WTC11 (cell line): Measurements from ENCODE around the gene GATM. TPM values are rescaled to one million over a fixed set of nuclear protein-coding genes. Genes with fewer than 3 reads are reported as not detected.

Experiments used
- ATAC-seq: fragments of 200-7000 bp; cut with Tn5 transposase; 2 replicates; pipeline ENCODE4 v1.10.0; 2021; ENCODE audit warnings: mild to moderate bottlenecking, moderate library complexity
- CTCF ChIA-PET: fragments of 300-600 bp; sonication (Branson Sonifier 250); formaldehyde crosslinking; loops from one replicate; lab custom pipeline; 2021; ENCODE audit warnings: antibody characterized with exemption; lab: Charles Lee
- POLR2A ChIA-PET: fragments of 350-600 bp; sonication (Branson Sonifier 250); formaldehyde crosslinking; loops from one replicate; lab custom pipeline; 2021; ENCODE audit warnings: antibody characterized with exemption; lab: Charles Lee
- DNase-seq: peaks from one replicate; pipeline ENCODE4 v3.0.0; 2021; ENCODE audit warnings: low spot score
- H3K27ac Mint-ChIP-seq: 2 replicates; pipeline ENCODE4 v1.8.0; 2021; ENCODE audit warnings: mixed read lengths
- H3K27me3 Mint-ChIP-seq: 2 replicates; pipeline ENCODE4 v1.8.0; 2021; ENCODE audit warnings: low read depth, mild to moderate bottlenecking, moderate library complexity, mixed read lengths
- H3K36me3 Mint-ChIP-seq: 2 replicates; pipeline ENCODE4 v1.8.0; 2021; ENCODE audit warnings: mixed read lengths
- H3K4me1 Mint-ChIP-seq: 2 replicates; pipeline ENCODE4 v1.8.0; 2022; ENCODE audit warnings: mixed read lengths
- H3K4me3 Mint-ChIP-seq: 2 replicates; pipeline ENCODE4 v1.8.0; 2021; ENCODE audit warnings: mild to moderate bottlenecking, moderate library complexity, mixed read lengths
- H3K9me3 Mint-ChIP-seq: 2 replicates; pipeline ENCODE4 v1.8.0; 2021; ENCODE audit warnings: mixed read lengths
- FOXJ3 ChIP-seq: sonication (generic); formaldehyde crosslinking; IDR thresholded peaks from 2 replicates; pipeline ENCODE4 v1.9.0; 2021; ENCODE audit warnings: missing genetic modification reagents, mild to moderate bottlenecking, borderline replicate concordance
- GRHL2 ChIP-seq: fragments of 250-450 bp; sonication (Bioruptor Pico); IDR thresholded peaks from 2 replicates; pipeline ENCODE4 v1.8.0; 2022; ENCODE audit warnings: mild to moderate bottlenecking, moderate library complexity; ENCODE audit not compliant: insufficient replicate concordance, severe bottlenecking
- HMGA2 ChIP-seq: fragments of 250-450 bp; sonication (Bioruptor Pico); IDR thresholded peaks from 2 replicates; pipeline ENCODE4 v1.4.0; 2021; ENCODE audit warnings: mild to moderate bottlenecking, moderate library complexity
- KAT7 ChIP-seq: sonication (generic); formaldehyde crosslinking; IDR thresholded peaks from 2 replicates; pipeline ENCODE4 v1.8.1; 2023; ENCODE audit warnings: missing genetic modification reagents, mild to moderate bottlenecking, borderline replicate concordance
- MXD4 ChIP-seq: fragments of 250-450 bp; sonication (Bioruptor Pico); IDR thresholded peaks from 2 replicates; pipeline ENCODE4 v1.8.0; 2021; ENCODE audit warnings: mild to moderate bottlenecking, moderate library complexity, borderline replicate concordance
- TCF7 ChIP-seq: sonication (generic); formaldehyde crosslinking; IDR thresholded peaks from 2 replicates; pipeline ENCODE4 v1.8.0; 2022; ENCODE audit warnings: mild to moderate bottlenecking, low read depth, missing genetic modification reagents, moderate library complexity
- ZNF317 ChIP-seq: sonication (generic); formaldehyde crosslinking; IDR thresholded peaks from 2 replicates; pipeline ENCODE4 v1.8.1; 2023; ENCODE audit warnings: low read depth, mild to moderate bottlenecking, moderate library complexity, missing genetic modification reagents, borderline replicate concordance
- ZNF671 ChIP-seq: fragments of 250-450 bp; sonication (Bioruptor Pico); IDR thresholded peaks from 2 replicates; pipeline ENCODE4 v1.8.0; 2021; ENCODE audit warnings: mild to moderate bottlenecking
- total RNA-seq: library from RNA; stranded (reverse); gene quantifications from 3 replicates; pipeline ENCODE4 v1.2.3, GENCODE V29; 2021
- TF ChIP-seq, protein P1 (sequence below): sonication (generic); formaldehyde crosslinking; IDR thresholded peaks from 2 replicates; pipeline ENCODE4 v1.8.1; 2023; ENCODE audit warnings: mild to moderate bottlenecking, missing genetic modification reagents, borderline replicate concordance
- TF ChIP-seq, protein P2 (sequence below): sonication (generic); formaldehyde crosslinking; IDR thresholded peaks from 2 replicates; pipeline ENCODE4 v1.8.0; 2022; ENCODE audit warnings: mild to moderate bottlenecking, missing genetic modification reagents
- TF ChIP-seq, protein P3 (sequence below): sonication (generic); formaldehyde crosslinking; IDR thresholded peaks from 2 replicates; pipeline ENCODE4 v1.8.1; 2022; ENCODE audit warnings: low read depth, mild to moderate bottlenecking, moderate library complexity, missing genetic modification reagents, borderline replicate concordance
- TF ChIP-seq, protein P4 (sequence below): fragments of 250-450 bp; sonication (Bioruptor Pico); IDR thresholded peaks from 2 replicates; pipeline ENCODE4 v1.9.0; 2021; ENCODE audit warnings: mild to moderate bottlenecking
- TF ChIP-seq, protein P5 (sequence below): sonication (generic); formaldehyde crosslinking; IDR thresholded peaks from 2 replicates; pipeline ENCODE4 v1.8.1; 2022; ENCODE audit warnings: mild to moderate bottlenecking, moderate library complexity, missing genetic modification reagents
- TF ChIP-seq, protein P6 (sequence below): sonication (generic); formaldehyde crosslinking; IDR thresholded peaks from 2 replicates; pipeline ENCODE4 v1.8.1; 2023; ENCODE audit warnings: mild to moderate bottlenecking, missing genetic modification reagents, moderate library complexity

Gene GATM
- total RNA-seq, 1 experiment from 2014 or later: 10.1 TPM

DNA sequence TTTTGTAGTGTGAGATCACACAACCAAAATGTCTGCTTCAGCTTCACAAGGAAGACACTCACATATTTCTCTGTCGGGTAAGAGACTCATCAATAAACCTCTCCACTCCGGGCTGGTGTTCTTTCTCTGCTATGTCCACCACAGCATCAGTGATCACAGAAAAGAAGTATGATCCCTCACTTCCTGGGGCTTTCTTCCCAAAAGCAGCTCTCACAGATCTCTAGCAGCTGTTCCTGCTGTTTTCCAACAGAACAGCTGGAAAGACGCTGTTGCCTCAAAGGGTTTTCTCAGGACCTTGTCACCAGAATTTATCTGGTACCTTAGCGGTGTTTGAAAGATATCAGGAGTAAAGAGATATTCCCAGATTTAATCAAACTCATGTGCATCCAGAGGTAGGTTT is 46.4 kb downstream of the GATM start (continued):
- TF ChIP-seq, protein P1, sequence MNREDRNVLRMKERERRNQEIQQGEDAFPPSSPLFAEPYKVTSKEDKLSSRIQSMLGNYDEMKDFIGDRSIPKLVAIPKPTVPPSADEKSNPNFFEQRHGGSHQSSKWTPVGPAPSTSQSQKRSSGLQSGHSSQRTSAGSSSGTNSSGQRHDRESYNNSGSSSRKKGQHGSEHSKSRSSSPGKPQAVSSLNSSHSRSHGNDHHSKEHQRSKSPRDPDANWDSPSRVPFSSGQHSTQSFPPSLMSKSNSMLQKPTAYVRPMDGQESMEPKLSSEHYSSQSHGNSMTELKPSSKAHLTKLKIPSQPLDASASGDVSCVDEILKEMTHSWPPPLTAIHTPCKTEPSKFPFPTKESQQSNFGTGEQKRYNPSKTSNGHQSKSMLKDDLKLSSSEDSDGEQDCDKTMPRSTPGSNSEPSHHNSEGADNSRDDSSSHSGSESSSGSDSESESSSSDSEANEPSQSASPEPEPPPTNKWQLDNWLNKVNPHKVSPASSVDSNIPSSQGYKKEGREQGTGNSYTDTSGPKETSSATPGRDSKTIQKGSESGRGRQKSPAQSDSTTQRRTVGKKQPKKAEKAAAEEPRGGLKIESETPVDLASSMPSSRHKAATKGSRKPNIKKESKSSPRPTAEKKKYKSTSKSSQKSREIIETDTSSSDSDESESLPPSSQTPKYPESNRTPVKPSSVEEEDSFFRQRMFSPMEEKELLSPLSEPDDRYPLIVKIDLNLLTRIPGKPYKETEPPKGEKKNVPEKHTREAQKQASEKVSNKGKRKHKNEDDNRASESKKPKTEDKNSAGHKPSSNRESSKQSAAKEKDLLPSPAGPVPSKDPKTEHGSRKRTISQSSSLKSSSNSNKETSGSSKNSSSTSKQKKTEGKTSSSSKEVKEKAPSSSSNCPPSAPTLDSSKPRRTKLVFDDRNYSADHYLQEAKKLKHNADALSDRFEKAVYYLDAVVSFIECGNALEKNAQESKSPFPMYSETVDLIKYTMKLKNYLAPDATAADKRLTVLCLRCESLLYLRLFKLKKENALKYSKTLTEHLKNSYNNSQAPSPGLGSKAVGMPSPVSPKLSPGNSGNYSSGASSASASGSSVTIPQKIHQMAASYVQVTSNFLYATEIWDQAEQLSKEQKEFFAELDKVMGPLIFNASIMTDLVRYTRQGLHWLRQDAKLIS (CRISPR knock-in tag): no peak
- TF ChIP-seq, protein P2, sequence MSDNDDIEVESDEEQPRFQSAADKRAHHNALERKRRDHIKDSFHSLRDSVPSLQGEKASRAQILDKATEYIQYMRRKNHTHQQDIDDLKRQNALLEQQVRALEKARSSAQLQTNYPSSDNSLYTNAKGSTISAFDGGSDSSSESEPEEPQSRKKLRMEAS (CRISPR knock-in tag): no peak

DNA sequence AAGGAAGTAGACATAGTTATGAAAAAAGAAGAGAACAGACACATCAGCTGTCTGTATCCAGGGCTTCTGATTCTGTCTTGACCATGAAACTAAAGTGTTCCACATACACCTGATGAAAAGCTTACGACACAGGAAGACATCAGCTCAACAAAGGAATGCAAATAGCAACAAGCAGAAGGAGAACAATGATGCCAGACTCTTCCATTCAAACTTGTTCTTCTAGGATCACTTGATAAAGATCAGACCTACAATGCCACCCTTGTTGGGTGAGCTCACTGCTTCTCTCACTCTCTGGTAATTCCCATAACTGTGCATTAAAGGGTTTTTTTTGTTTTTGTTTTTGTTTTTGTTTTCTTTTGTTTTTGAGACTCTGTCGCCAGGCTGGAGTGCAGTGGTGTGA is 49.7 kb downstream of the GATM start:
- Mint-ChIP-seq H3K36me3 (no peaks in the 10 kb centered on the region), H3K4me3 (no peak overlapping the region), H3K27me3 (peaks cover 4% of the 10 kb centered on the region), H3K27ac (no peak overlapping the region), H3K9me3 (no peaks in the 10 kb centered on the region), H3K4me1 (peaks cover 25% of the 10 kb centered on the region)
- DNase-seq (no peak), ATAC-seq (no peak)
- POLR2A ChIA-PET: no interaction called here
- CTCF ChIA-PET: interaction anchor here (1.0 to 1.3 kb wide), 2 partner anchors 14 to 246 kb away, joined by 3 to 4 read pairs; no protein-coding TSS in a partner anchor
- no peak for TF ChIP-seq GRHL2 (CRISPR knock-in tag)
- TF ChIP-seq ZNF317 (CRISPR knock-in tag): no peak
- TF ChIP-seq, protein P3, sequence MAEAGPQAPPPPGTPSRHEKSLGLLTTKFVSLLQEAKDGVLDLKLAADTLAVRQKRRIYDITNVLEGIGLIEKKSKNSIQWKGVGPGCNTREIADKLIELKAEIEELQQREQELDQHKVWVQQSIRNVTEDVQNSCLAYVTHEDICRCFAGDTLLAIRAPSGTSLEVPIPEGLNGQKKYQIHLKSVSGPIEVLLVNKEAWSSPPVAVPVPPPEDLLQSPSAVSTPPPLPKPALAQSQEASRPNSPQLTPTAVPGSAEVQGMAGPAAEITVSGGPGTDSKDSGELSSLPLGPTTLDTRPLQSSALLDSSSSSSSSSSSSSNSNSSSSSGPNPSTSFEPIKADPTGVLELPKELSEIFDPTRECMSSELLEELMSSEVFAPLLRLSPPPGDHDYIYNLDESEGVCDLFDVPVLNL (CRISPR knock-in tag): no peak
- TF ChIP-seq, protein P4, sequence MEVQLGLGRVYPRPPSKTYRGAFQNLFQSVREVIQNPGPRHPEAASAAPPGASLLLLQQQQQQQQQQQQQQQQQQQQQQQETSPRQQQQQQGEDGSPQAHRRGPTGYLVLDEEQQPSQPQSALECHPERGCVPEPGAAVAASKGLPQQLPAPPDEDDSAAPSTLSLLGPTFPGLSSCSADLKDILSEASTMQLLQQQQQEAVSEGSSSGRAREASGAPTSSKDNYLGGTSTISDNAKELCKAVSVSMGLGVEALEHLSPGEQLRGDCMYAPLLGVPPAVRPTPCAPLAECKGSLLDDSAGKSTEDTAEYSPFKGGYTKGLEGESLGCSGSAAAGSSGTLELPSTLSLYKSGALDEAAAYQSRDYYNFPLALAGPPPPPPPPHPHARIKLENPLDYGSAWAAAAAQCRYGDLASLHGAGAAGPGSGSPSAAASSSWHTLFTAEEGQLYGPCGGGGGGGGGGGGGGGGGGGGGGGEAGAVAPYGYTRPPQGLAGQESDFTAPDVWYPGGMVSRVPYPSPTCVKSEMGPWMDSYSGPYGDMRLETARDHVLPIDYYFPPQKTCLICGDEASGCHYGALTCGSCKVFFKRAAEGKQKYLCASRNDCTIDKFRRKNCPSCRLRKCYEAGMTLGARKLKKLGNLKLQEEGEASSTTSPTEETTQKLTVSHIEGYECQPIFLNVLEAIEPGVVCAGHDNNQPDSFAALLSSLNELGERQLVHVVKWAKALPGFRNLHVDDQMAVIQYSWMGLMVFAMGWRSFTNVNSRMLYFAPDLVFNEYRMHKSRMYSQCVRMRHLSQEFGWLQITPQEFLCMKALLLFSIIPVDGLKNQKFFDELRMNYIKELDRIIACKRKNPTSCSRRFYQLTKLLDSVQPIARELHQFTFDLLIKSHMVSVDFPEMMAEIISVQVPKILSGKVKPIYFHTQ (CRISPR knock-in tag): no peak
- TF ChIP-seq FOXJ3 (CRISPR knock-in tag): no peak
- no peak for TF ChIP-seq KAT7 (CRISPR knock-in tag)
- no peak for TF ChIP-seq TCF7 (CRISPR knock-in tag)
- TF ChIP-seq MXD4: no peak
- TF ChIP-seq HMGA2 (CRISPR knock-in tag): no peak
- no peak for TF ChIP-seq ZNF671
- TF ChIP-seq, protein P5, sequence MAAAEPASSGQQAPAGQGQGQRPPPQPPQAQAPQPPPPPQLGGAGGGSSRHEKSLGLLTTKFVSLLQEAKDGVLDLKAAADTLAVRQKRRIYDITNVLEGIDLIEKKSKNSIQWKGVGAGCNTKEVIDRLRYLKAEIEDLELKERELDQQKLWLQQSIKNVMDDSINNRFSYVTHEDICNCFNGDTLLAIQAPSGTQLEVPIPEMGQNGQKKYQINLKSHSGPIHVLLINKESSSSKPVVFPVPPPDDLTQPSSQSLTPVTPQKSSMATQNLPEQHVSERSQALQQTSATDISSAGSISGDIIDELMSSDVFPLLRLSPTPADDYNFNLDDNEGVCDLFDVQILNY (CRISPR knock-in tag): no peak
- TF ChIP-seq, protein P6, sequence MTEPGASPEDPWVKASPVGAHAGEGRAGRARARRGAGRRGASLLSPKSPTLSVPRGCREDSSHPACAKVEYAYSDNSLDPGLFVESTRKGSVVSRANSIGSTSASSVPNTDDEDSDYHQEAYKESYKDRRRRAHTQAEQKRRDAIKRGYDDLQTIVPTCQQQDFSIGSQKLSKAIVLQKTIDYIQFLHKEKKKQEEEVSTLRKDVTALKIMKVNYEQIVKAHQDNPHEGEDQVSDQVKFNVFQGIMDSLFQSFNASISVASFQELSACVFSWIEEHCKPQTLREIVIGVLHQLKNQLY (CRISPR knock-in tag): no peak
